Measurements from ENCODE around the gene C9orf85.
"Not testable (repeated sequence)": the region's sequence is repeated elsewhere in the genome, so short reads cannot be mapped to it uniquely, and the experiment has no call there.

The C9orf85 gene

DNA sequence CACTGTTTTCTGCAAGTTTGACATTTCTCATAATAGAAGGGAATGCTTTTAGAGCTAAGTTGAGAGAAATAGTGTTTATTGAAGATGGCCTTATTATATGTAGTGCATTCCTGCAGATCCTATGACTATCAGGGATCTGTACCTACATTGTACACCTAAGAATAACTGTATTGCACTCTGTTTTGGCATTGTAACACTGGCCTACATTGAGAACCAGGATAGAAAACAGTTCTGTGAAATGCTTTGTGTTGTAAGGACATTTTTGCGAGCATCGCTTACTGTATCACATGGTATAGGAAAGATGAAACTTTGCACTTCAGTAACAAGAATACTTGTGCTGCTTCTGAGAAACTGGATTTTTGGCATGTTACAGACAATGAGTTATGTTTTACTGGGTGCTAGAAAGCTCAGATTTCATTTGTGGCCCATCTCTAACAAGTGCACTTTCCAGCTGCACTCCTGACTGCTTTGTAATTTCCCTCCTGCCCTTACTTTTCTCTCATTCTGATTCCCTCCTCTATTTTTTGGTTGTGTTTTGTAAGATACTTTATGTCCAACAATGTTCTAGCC, 30.6 kb downstream of the C9orf85 start:
- no peak for DNase-seq (ENCODE audit: low spot score)

DNA sequence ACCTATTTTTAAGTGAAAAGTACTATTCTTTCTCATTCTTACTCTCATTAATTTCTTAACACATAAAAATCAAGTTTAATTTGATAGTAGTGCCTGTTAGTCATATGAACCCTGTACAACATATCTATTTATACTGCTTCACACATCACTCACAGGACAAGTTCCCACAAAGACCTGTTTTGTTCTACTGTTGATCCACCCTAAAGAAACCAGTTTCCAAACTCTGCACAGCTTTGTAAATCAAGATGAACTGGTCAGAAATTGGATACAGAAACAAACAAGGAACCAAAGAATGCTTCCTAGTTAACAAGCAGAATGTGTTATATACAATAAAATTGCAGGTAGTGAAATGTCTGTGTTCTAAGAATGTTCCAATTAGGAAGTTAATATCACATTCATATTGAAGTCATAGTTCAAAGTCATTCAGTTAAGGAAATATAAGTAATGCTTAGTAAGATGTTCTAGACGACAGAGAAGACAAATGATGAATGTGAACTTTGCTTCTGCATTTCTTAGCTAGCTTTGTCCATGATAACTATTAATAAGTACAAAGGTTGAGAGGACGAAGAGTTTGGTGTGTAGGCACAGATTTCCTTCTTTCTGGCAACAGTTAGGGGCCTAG, 33.4 kb downstream of the C9orf85 start:
- DNase-seq (ENCODE audit: low spot score): no peak

DNA sequence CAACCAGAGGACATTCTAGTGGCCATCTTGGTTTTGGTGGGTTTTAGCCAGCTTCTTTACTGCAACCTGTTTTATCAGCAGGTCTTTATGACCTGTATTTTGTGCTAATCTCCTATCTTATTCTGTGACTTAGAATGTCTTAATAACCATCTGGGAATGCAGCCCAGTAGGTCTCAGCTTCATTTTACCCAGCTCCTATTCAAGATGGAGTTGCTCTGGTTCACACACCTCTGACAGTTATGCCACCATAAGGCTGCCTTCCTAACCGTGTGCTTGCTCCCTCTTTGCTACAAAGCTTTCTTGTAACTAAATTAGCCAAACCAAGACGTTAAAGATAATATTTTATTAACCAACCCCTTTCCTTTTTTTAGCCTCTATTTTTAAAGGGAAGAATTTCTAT, 43.2 kb downstream of the C9orf85 start:
- not testable (repeated sequence) for DNase-seq (ENCODE audit: low spot score)

- no peak for DNase-seq (ENCODE audit: low spot score)
Observed at GRCh38 chr9:71955300-71955915, 44.0 kb downstream of the C9orf85 start.

DNA sequence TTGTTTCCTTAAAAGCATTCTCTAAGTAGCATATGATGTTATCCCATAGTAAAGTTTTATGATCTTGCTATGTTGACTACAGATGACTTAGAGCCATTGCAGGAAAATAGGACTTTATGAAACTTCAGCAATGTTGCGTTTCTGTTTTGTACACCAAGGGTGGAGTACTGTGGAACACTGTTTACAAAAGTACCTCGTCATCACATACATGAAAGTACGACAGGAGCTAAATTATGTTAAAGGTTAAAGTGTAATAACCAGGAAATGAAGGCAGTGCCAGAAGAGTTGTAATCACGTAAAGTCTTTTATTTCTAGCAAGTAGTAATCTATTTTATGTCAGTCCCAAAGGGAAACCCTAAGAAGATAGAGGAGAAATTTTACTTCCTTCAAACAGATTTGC, 50.9 kb downstream of the C9orf85 start:
- no peak for DNase-seq (ENCODE audit: low spot score)

- DNase-seq (ENCODE audit: low spot score): not testable (repeated sequence)
Observed at GRCh38 chr9:71963471-71963996, 52.1 kb downstream of the C9orf85 start.

GRCh38 chr9:71965403-71965802, 54.0 kb downstream of the C9orf85 start:
- no peak for DNase-seq (ENCODE audit: low spot score)

DNA sequence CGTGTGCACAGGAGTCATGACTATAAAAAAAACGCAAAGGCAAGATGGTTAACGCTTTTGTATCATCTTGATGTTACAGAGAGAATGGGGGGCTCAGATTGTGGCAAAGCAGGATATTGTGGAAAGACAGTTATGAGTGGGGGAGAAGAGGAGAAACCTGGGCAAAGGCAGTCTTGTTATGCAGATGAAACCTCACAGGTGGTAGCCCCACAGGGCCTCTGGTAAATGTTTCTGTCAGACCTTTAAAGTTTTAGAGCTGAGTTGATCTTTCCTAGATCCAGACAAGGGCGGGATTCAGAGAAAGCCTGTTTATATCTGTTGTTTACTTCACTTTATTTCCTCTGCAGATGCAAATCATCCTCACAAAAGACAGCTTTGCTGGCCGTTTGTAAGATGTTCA, 55.2 kb downstream of the C9orf85 start:
- no peak for DNase-seq (ENCODE audit: low spot score)

- DNase-seq (ENCODE audit: low spot score): no peak
Observed at GRCh38 chr9:71968541-71969090, 57.2 kb downstream of the C9orf85 start.

- DNase-seq (ENCODE audit: low spot score): no peak
Observed at GRCh38 chr9:71975833-71976232, 64.4 kb downstream of the C9orf85 start.

DNA sequence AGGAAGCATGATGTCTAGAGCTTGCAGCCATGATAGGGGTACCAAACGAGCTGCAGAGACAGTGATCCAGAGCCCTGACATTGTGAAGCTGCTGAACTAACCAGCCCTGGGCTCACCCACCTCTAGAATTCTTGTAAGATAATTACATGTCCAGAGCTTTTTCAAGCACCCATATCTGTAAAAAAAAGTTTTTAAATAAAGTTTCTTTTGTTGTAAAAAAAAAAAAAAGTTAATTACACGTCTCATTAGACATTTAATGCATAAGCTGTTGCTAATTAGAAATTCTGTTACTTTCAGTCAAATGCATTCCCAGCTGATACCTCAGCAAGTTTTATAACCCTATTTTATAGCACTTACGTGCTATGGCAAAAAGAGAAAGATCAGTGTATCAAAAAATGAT, 65.6 kb downstream of the C9orf85 start:
- DNase-seq (ENCODE audit: low spot score): no peak

GRCh38 chr9:71980266-71981190, 69.1 kb downstream of the C9orf85 start:
- DNase-seq (ENCODE audit: low spot score): no peak

- no peak for DNase-seq (ENCODE audit: low spot score)
Observed at GRCh38 chr9:71981944-71982343, 70.5 kb downstream of the C9orf85 start.

DNA sequence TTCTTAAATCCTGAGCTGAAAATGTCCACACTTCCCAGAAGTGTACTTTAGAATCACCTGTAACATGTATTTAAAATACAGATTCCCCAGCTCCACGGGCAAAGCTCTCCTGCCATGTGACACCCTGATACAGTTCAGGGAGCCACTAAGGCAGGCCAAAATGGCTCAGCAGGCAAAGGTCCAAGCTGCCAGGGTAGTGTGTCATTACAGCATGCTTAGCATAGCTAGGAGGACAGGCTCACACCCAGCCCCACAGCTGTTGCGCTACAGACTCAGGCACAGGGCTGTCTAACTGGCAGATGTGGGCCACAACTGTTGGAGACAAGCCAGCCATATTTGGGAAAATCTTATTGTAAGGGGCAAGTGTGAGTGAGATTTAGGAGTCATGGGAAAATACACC, 73.0 kb downstream of the C9orf85 start:
- DNase-seq (ENCODE audit: low spot score): no peak

DNA sequence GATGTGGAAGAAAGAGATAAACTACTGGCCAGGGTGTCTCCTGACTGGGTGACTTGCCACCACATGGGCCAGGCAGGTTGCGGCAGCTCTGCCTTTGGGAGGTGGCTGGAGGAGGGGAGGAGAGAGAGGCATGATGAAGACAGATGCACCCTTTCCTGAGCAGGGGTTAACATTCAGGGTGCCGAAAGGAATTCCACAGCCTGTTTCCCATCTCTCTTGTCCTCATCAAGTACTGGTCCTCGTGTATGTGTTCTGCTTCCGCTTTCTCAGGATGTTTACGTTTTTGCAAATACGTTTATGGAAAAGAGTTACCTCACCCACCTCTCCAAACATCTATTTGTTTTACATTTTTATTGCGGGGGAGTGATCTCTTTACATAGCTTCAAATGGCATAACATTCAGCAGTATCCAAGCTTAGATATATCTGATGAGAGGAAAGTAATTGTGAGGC, 73.4 kb downstream of the C9orf85 start:
- no peak for DNase-seq (ENCODE audit: low spot score)

- no peak for DNase-seq (ENCODE audit: low spot score)
Observed at GRCh38 chr9:71985297-71985911, 74.0 kb downstream of the C9orf85 start.

DNA sequence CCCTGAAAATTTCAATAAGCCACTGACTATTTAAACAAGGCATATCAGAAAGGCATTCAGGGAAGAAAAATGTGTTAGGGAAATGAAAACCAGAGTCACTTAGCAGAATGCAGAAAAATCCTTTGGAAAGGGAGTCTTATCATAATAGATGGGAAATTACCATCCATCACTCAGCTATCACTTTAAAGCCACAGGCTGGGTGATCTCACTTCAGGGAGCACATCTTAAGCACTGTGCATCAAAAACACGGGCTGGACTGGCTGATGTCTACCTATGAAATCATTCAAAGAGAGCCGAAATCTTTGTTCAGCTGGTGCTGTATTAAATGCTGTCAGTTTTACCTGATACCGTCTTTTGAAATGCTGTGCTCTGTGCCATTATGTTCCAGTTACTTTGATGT, 75.5 kb downstream of the C9orf85 start:
- DNase-seq (ENCODE audit: low spot score): no peak

DNA sequence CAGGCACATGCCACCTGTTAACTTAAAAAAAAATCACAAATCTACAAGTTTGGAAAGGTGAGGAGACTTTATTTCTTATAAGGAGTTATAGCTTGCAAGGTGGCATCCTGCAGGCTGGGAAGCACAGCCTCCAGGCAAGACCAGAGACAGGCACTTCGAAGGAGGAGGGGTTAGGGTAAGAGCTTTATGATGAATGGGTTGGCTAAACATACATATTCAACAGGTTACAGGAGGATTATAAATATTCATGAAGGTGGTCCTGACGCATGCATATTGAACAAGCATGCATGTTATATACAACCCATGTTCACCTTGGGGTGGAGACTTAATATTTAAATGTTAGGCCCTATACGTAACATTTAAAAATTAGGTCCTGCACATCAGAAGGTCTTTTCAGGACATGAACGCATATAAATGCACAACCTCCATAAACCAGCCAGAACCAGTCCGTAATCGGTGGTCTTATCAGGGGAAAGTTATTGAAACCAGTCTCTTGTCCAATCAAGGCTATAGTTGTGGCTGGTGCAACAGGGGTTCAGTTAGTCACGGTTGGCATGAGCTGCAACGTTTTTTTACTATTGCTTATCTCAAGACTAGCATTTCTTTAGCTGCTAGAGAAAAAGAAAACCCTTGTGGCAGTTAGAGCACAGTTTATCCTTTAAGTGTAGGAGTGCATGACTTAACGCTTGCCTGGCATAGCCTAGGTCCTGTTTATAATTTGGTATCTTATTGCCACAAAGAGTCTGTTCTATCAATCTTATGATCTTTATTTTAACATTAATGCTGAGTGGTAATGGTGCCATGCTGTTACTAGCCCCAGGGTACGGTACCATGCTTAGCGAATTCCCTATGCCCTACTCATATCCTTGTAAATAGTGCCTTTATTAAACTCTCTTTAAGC, 76.3 kb downstream of the C9orf85 start:
- no peak for DNase-seq (ENCODE audit: low spot score)

GRCh38 chr9:71990466-71990865, 79.0 kb downstream of the C9orf85 start:
- no peak for DNase-seq (ENCODE audit: low spot score)

DNA sequence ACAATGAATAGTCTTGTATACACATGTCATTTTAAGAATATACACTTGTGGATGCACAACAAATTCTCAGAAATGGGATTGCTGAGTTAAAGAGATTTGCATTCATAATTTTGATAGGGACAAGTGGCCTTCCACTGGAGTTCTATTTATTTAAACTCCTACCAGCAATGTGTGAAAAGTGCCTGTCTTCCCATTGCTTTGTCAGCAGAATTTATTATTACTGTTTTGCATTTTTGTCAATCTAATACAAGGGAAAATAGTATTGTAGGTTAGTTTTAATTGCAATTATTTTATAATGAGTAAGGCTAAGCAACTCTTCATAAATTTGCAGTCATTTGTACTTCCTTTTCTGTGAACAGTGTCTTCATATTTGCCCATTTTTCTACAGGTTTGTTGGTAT, 94.0 kb downstream of the C9orf85 start:
- DNase-seq (ENCODE audit: low spot score): no peak

GRCh38 chr9:72006501-72006900, 95.1 kb downstream of the C9orf85 start:
- no peak for DNase-seq (ENCODE audit: low spot score)

Data from CD4-positive, alpha-beta T cell treated with Interleukin-15 for 4 hours (primary cell).